B cell (primary cell): ENCODE results near the gene CENPX. TPM values are rescaled to one million over a fixed set of nuclear protein-coding genes. Genes with fewer than 3 reads are reported as not detected.

Source experiments
- ATAC-seq: fragments of 200-7000 bp; cut with Tn5 transposase; one replicate; pipeline ENCODE4 v1.10.0; 2021; ENCODE audit warnings: low read depth, mild to moderate bottlenecking, moderate number of reproducible peaks, moderate library complexity
- CTCF ChIA-PET: fragments of 350-600 bp; sonication (Branson Sonifier 250); formaldehyde crosslinking; loops from one replicate; lab custom pipeline; 2021; ENCODE audit warnings: antibody characterized with exemption, inconsistent platforms; lab: Charles Lee
- POLR2A ChIA-PET: fragments of 350-600 bp; sonication (Branson Sonifier 250); formaldehyde crosslinking; loops from one replicate; lab custom pipeline; 2021; ENCODE audit warnings: antibody characterized with exemption; lab: Charles Lee
- DNase-seq: peaks from one replicate; pipeline ENCODE4 v3.0.0; 2013
- H2AFZ ChIP-seq: 2 replicates; pipeline ENCODE4 v1.6.1; 2012; ENCODE audit warnings: mild to moderate bottlenecking, low read depth, low read length; ENCODE audit not compliant: insufficient read depth, poor library complexity, severe bottlenecking
- H3K27ac ChIP-seq, 2 donors: 1 replicate in 1 of 2; 2 replicates in 1 of 2; pipeline ENCODE4 v1.5.1; 2012 to 2013; ENCODE audit warnings: low read length in 2 of 2, mild to moderate bottlenecking in 2 of 2, moderate library complexity in 1 of 2
- H3K27me3 ChIP-seq, 4 experiments: fragments of 200-600 bp in 1 of 4; sonication (generic) in 1 of 4; replicated peaks in 1 of 4; 1 replicate in 2 of 4; 2 replicates in 2 of 4; pipeline versions ENCODE4 v1.6.1 to v1.7.0; 2013 to 2016; ENCODE audit warnings: low read length in 3 of 4, mild to moderate bottlenecking in 2 of 4, mixed read lengths in 1 of 4, moderate library complexity in 1 of 4; ENCODE audit not compliant: insufficient read depth in 4 of 4, control insufficient read depth in 3 of 4; ENCODE audit errors: control extremely low read depth in 1 of 4
- H3K36me3 ChIP-seq, 2 experiments: replicated peaks in 1 of 2; 1 replicate in 1 of 2; 2 replicates in 1 of 2; pipeline versions ENCODE4 v1.6.1 to v1.7.1; 2013; ENCODE audit warnings: low read length in 1 of 2; ENCODE audit not compliant: insufficient read depth in 2 of 2, control insufficient read depth in 1 of 2; ENCODE audit errors: control extremely low read depth in 1 of 2, extremely low read depth in 1 of 2
- H3K4me1 ChIP-seq, 2 donors: fragments of 200-600 bp in 1 of 2; sonication (generic) in 1 of 2; 1 replicate in 1 of 2; 2 replicates in 1 of 2; pipeline versions ENCODE4 v1.5.1 to v1.6.1; 2013 to 2017; ENCODE audit warnings: low read length in 2 of 2; ENCODE audit not compliant: control insufficient read depth in 2 of 2, insufficient read depth in 2 of 2
- H3K4me2 ChIP-seq: replicated peaks from 2 replicates; pipeline ENCODE3; 2012; ENCODE audit warnings: mild to moderate bottlenecking, low read depth, low read length; ENCODE audit not compliant: poor library complexity, severe bottlenecking
- H3K4me3 ChIP-seq, 5 experiments: fragments of 200-600 bp in 1 of 5; sonication (generic) in 1 of 5; 1 replicate in 3 of 5; 2 replicates in 2 of 5; pipeline versions ENCODE4 v1.5.1 to v1.7.0; 2011 to 2016; ENCODE audit warnings: low read length in 4 of 5, mild to moderate bottlenecking in 4 of 5, low read depth in 2 of 5, control low read depth in 1 of 5, moderate library complexity in 1 of 5; ENCODE audit not compliant: insufficient read depth in 1 of 5; ENCODE audit errors: control extremely low read depth in 1 of 5, extremely low read depth in 1 of 5
- H3K79me2 ChIP-seq: fragments of 200-600 bp; sonication (generic); one replicate; pipeline ENCODE4 v1.6.0; 2016; ENCODE audit warnings: low read length; ENCODE audit not compliant: control insufficient read depth, insufficient read depth
- H3K9ac ChIP-seq: fragments of 200-600 bp; sonication (generic); 2 replicates; pipeline ENCODE4 v1.6.1; 2017; ENCODE audit warnings: mild to moderate bottlenecking, low read length, moderate library complexity
- H3K9me3 ChIP-seq, 3 donors: one replicate each; pipeline versions ENCODE4 v1.6.1 to v1.7.1; 2013; ENCODE audit warnings: low read length in 2 of 3; ENCODE audit not compliant: control insufficient read depth in 2 of 3, insufficient read depth in 1 of 3; ENCODE audit errors: control extremely low read depth in 1 of 3
- H4K20me1 ChIP-seq: 2 replicates; pipeline ENCODE4 v1.6.0; 2012; ENCODE audit warnings: mild to moderate bottlenecking, low read length; ENCODE audit not compliant: insufficient read depth, control insufficient read depth, poor library complexity, severe bottlenecking
- H3K27ac Mint-ChIP-seq: one replicate; pipeline ENCODE4 v1.8.0; 2021; ENCODE audit warnings: mixed read lengths
- H3K27me3 Mint-ChIP-seq: one replicate; pipeline ENCODE4 v1.8.0; 2021; ENCODE audit warnings: mixed read lengths
- H3K4me1 Mint-ChIP-seq: one replicate; pipeline ENCODE4 v1.8.0; 2021; ENCODE audit warnings: mixed read lengths
- H3K4me3 Mint-ChIP-seq: one replicate; pipeline ENCODE4 v1.8.0; 2021; ENCODE audit warnings: mixed read lengths
- H3K9me3 Mint-ChIP-seq: one replicate; pipeline ENCODE4 v1.8.0; 2022; ENCODE audit warnings: mixed read lengths; ENCODE audit not compliant: insufficient read depth
- CTCF ChIP-seq: fragments of 200-600 bp; IDR thresholded peaks from one replicate; pipeline ENCODE4 v1.8.0; 2022; ENCODE audit warnings: antibody characterized with exemption, mild to moderate bottlenecking
- EZH2 ChIP-seq: IDR thresholded peaks from 2 replicates; pipeline ENCODE4 v1.6.1; 2012; ENCODE audit warnings: borderline replicate concordance, low read depth, mild to moderate bottlenecking, moderate library complexity, low read length; ENCODE audit not compliant: insufficient read depth, poor library complexity, severe bottlenecking
- WGBS: methylation state at CpG from one replicate; pipeline ENCODE4 v1.1.5; 2013; ENCODE audit warnings: missing lambda C conversion rate; ENCODE audit not compliant: insufficient coverage; 5-methylcytosine and 5-hydroxymethylcytosine counted together
- intact Hi-C: fragments of 100-400 bp; cut with micrococcal nuclease; formaldehyde crosslinking; loops from one replicate; pipeline ENCODE4 v1.10.0; 2022
- polyA minus RNA-seq: library from RNA; depleted of rRNA, polyadenylated mRNA; stranded (reverse); fragments of >200 nt; gene quantifications from 2 replicates; pipeline ENCODE4 v1.2.3, GENCODE V29; 2012
- polyA plus RNA-seq: library from polyadenylated mRNA; depleted of rRNA; stranded (reverse); fragments of >200 nt; gene quantifications from 2 replicates; pipeline ENCODE4 v1.2.3, GENCODE V29; 2012
- total RNA-seq, 2 donors: library from RNA; stranded (reverse); fragments of 120-200 nt in 1 of 2; gene quantifications; 1 replicate in 1 of 2; 2 replicates in 1 of 2; pipeline versions ENCODE4 v1.2.3 to v1.2.4, GENCODE V29; 2013 to 2022

The CENPX gene
- total RNA-seq (26.7 and 37.0 TPM in 2 replicates), polyA plus RNA-seq (36.8 and 40.1 TPM in 2 replicates), polyA minus RNA-seq (11.5 and 17.1 TPM in 2 replicates)
- 19.7 TPM for total RNA-seq (2013)

DNA sequence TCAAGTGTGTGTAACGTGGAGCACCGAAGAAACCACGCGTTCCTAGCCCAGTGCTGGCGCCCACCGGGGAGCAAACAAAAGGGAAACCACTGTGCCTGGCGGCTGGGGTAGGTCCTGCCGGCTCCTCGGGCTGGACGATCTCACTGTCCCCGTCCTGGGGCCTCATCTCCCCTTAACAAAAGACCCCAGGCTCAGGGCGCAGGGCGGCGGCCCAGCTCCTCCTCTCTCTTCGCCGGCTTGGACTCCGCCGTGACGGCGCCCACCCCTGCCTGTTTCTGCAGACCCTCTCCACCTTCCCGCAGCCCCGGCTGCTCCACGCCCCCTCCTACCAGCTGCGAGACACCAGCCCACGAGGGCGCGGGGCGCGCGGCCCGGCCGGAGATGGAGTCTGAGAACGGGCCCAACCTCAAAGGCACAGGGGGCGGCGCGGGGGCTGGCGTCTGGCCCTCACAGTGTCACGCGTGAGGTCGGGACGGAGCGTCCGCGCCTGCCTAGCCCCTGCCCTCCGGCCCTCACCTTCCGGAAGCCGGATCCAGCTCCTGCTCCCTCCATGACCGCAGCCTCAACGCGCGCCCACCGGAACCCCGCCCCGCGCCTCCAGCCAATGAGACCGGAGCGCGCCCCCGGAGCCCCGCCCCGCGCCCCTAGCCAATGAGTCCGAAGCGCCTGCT lies at the start of gene CENPX:
Gene CENPX (minus strand): TSS at position 569 of the 671 bp plus-strand sequence. CDS start 17 bp downstream, at position 552.
- Histone ChIP-seq H3K79me2 (peaks cover 23% of the 10 kb centered on the region), H3K27me3 (peaks cover 0 to 6% (median 0%) of the 10 kb centered on the region in 4 experiments), H3K4me2 (peak within 1 kb of the TSS; percentile 99), H4K20me1 (peaks cover 31% of the 10 kb centered on the region), H3K27ac (peak within 1 kb of the TSS in 1 of 2 donors; percentile 57), H3K36me3 (peaks cover 0 to 3% of the 10 kb centered on the region in 2 experiments), H3K4me1 (peaks cover 14 to 33% of the 10 kb centered on the region in 2 donors), H2AFZ (peak within 1 kb of the TSS; percentile 91), H3K4me3 (peak within 1 kb of the TSS; percentile 62 to 88 (median 79)), H3K9ac (peak within 1 kb of the TSS; percentile 90), H3K9me3 (no peaks in the 10 kb centered on the region)
- ATAC-seq, result no peak
- H3K4me1 Mint-ChIP-seq, result peaks cover 15% of the 10 kb centered on the region
- ChIA-PET CTCF (interaction anchor here (1.0 to 7.2 kb wide), 6 partner anchors 16 to 155 kb away, joined by 3 to 91 read pairs (median 4); partner anchors contain the start of gene DCXR), POLR2A (interaction anchor here (0.5 to 1.5 kb wide), 10 partner anchors 9 to 317 kb away, joined by 3 to 13 read pairs (median 5); partner anchors contain the start of genes ASPSCR1, DCXR and RAC3)
- H3K4me3 Mint-ChIP-seq, result peak within 1 kb of the TSS; percentile 83
- under 1% methylated on average over 64 of the region's 64 CpGs for WGBS
- no peak for TF ChIP-seq EZH2
- H3K9me3 Mint-ChIP-seq, result no peaks in the 10 kb centered on the region
- H3K27me3 Mint-ChIP-seq, result no peaks in the 10 kb centered on the region
- DNase-seq, result no peak
- peak within 1 kb of the TSS; percentile 67 for H3K27ac Mint-ChIP-seq
- intact Hi-C loops, result loop anchor here (2.0 kb wide), 2 partner anchors 28 to 104 kb away; partner anchors contain the start of genes GPS1, RFNG and SIRT7

DNA sequence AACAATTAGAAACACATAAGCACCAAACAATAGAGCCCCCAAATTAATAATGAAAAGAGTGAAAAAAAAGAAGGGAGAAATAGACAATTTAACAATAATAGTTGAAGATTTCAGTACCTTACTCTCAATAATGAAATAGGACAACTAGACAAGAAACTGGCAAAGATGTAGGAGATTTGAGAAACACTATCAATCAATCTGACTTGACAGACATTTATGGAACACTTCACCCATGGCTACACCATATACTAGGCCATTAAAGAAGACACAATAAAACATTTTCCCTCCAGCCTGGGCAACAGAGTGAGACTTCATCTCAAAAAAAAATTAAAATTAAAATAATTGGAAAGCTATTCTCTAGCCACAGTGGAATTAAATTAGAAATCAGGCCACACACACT lies 47.9 kb upstream of the CENPX start:
- Mint-ChIP-seq H3K27me3 (no peaks in the 10 kb centered on the region), H3K4me1 (peaks cover 7% of the 10 kb centered on the region), H3K9me3 (no peaks in the 10 kb centered on the region), H3K27ac (no peak overlapping the region), H3K4me3 (no peak overlapping the region)
- H3K4me3 ChIP-seq, result no peak overlapping the region
- DNase-seq (no peak), ATAC-seq (no peak)
- no peak overlapping the region for H3K4me2 ChIP-seq
- POLR2A ChIA-PET, result interaction anchor here (0.6 kb wide), 1 partner anchor 403 kb away, joined by 7 read pairs; no protein-coding TSS in a partner anchor
- H3K27ac ChIP-seq, result no peak overlapping the region
- H3K9me3 ChIP-seq, result no peaks in the 10 kb centered on the region
- intact Hi-C loops, result no loop called here
- peaks cover 12% of the 10 kb centered on the region for H3K79me2 ChIP-seq
- no peak overlapping the region for H2AFZ ChIP-seq
- CTCF ChIA-PET, result no interaction called here
- no peaks in the 10 kb centered on the region for H3K27me3 ChIP-seq
- no peaks in the 10 kb centered on the region for H3K36me3 ChIP-seq
- H4K20me1 ChIP-seq, result no peaks in the 10 kb centered on the region
- peaks cover 8 to 9% of the 10 kb centered on the region in 2 donors for H3K4me1 ChIP-seq
- TF ChIP-seq EZH2 (no peak), CTCF (no peak)
- H3K9ac ChIP-seq, result no peak overlapping the region
